Mesendoderm (in vitro differentiated cells): ENCODE results near the gene CCDC30.
"Not testable (repeated sequence)": the region's sequence is repeated elsewhere in the genome, so short reads cannot be mapped to it uniquely, and the experiment has no call there.

Experiments used
- DNase-seq: peaks from one replicate; pipeline ENCODE4 v3.0.0; 2013
- H2AK5ac ChIP-seq: 2 replicates; pipeline ENCODE4 v1.6.1; 2013; ENCODE audit warnings: low read length, inconsistent platforms
- H2BK120ac ChIP-seq: 2 replicates; pipeline ENCODE4 v1.6.1; 2013; ENCODE audit warnings: low read depth, mild to moderate bottlenecking, low read length, moderate library complexity, mixed read lengths
- H2BK15ac ChIP-seq: replicated peaks from 2 replicates; pipeline ENCODE4 v1.6.1; 2013; ENCODE audit warnings: low read depth, mild to moderate bottlenecking, moderate library complexity
- H2BK5ac ChIP-seq: 2 replicates; pipeline ENCODE4 v1.6.1; 2013; ENCODE audit warnings: low read length, inconsistent platforms
- H3K18ac ChIP-seq: 2 replicates; pipeline ENCODE4 v1.6.1; 2013; ENCODE audit warnings: mild to moderate bottlenecking, low read length, mixed read lengths
- H3K23ac ChIP-seq: one replicate; pipeline ENCODE4 v1.6.1; 2013; ENCODE audit warnings: low read length
- H3K27ac ChIP-seq: 2 replicates; pipeline ENCODE4 v1.5.1; 2013; ENCODE audit warnings: low read depth, mild to moderate bottlenecking, inconsistent platforms, low read length, moderate library complexity
- H3K27me3 ChIP-seq: 2 replicates; pipeline ENCODE4 v1.6.1; 2013; ENCODE audit warnings: low read length, control low read depth, mild to moderate bottlenecking, inconsistent platforms; ENCODE audit not compliant: insufficient read depth, poor library complexity
- H3K36me3 ChIP-seq: 2 replicates; pipeline ENCODE4 v1.6.1; 2013; ENCODE audit warnings: low read length, inconsistent platforms; ENCODE audit not compliant: control insufficient read depth, insufficient read depth
- H3K4ac ChIP-seq: one replicate; pipeline ENCODE4 v1.6.1; 2013; ENCODE audit warnings: low read depth, mild to moderate bottlenecking, low read length, moderate library complexity
- H3K4me1 ChIP-seq: 2 replicates; pipeline ENCODE4 v1.6.1; 2013; ENCODE audit warnings: low read depth, low read length, inconsistent platforms; ENCODE audit not compliant: control insufficient read depth
- H3K4me2 ChIP-seq: 2 replicates; pipeline ENCODE4 v1.6.1; 2013; ENCODE audit warnings: low read length
- H3K4me3 ChIP-seq: 2 replicates; pipeline ENCODE4 v1.5.1; 2013; ENCODE audit warnings: mild to moderate bottlenecking, low read length
- H3K56ac ChIP-seq: one replicate; pipeline ENCODE4 v1.6.1; 2013; ENCODE audit warnings: low read length
- H3K79me1 ChIP-seq: 2 replicates; pipeline ENCODE4 v1.6.1; 2013; ENCODE audit warnings: low read length, inconsistent platforms
- H3K79me2 ChIP-seq: 2 replicates; pipeline ENCODE4 v1.6.1; 2013; ENCODE audit warnings: mild to moderate bottlenecking, low read length; ENCODE audit not compliant: control insufficient read depth, insufficient read depth
- H3K9ac ChIP-seq: 2 replicates; pipeline ENCODE4 v1.6.1; 2013; ENCODE audit warnings: low read length, inconsistent platforms
- H4K5ac ChIP-seq: one replicate; pipeline ENCODE4 v1.6.1; 2013; ENCODE audit warnings: low read length
- H4K8ac ChIP-seq: one replicate; pipeline ENCODE4 v1.6.1; 2013; ENCODE audit warnings: low read depth, mild to moderate bottlenecking, control low read depth, low read length, moderate library complexity
- WGBS: extraction: QIAGEN DNeasy Blood & Tissue Kit; methylation state at CpG from one replicate; pipeline ENCODE4 v1.1.7; 2013; ENCODE audit warnings: low lambda C conversion rate, missing lambda C conversion rate; ENCODE audit not compliant: insufficient coverage; ENCODE audit errors: extremely low coverage; 5-methylcytosine and 5-hydroxymethylcytosine counted together

The CCDC30 gene

DNA sequence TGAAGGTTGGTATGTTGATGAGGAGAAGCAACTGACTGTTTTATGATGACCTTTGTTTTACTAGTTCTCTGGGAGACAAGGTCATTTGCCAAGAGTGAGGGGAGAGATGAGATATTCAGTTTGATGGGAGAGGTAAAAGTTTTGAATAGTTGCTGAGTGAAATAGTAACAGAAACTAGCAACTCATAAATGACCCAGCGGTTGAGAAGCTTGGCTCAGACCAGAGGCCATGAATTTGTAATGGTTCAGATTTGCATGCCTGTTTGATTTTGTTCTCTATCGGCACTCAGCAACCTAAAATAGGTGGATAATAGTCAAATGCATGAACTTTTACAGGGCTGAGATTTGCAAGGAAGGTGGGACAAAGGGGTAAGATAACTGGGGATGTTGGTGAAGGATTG lies 6.6 kb downstream of the CCDC30 start:
- Histone ChIP-seq H3K9ac (no peak overlapping the region), H3K18ac (no peak overlapping the region), H3K36me3 (no peaks in the 10 kb centered on the region), H2BK15ac (no peak overlapping the region), H3K56ac (no peak overlapping the region), H2BK120ac (no peak overlapping the region), H4K8ac (no peak overlapping the region), H3K79me1 (no peaks in the 10 kb centered on the region), H3K4me2 (no peak overlapping the region), H3K23ac (no peak overlapping the region), H3K27me3 (no peaks in the 10 kb centered on the region), H3K4ac (no peak overlapping the region), H2BK5ac (no peak overlapping the region), H2AK5ac (no peak overlapping the region), H3K4me1 (no peaks in the 10 kb centered on the region), H3K27ac (no peak overlapping the region), H3K4me3 (no peak overlapping the region), H4K5ac (no peak overlapping the region), H3K79me2 (no peaks in the 10 kb centered on the region)
- WGBS: no CpG with 5 or more reads among the region's 2 CpGs
- no peak for DNase-seq

DNA sequence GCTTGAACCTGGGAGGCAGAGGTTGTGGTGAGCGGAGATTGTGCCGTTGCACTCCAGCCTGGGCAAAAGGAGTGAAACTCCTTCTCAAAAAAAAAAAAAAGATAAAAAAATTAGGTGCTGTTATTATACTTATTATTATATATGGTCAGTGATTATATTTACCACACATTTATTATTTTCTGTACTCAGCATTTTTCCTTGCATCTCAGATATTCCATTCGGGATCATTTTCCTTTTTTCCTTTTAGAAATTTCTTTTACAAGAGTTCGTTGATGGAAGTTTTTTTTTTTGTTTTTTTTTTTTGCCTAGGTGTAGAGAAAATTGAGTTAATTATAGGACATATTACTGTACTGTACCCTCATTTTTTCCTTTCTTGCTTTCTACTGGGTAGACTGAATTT lies 13.5 kb downstream of the CCDC30 start:
- no peak overlapping the region for H3K56ac ChIP-seq
- no CpG with 5 or more reads among the region's 4 CpGs for WGBS
- H3K79me2 ChIP-seq: no peaks in the 10 kb centered on the region

DNA sequence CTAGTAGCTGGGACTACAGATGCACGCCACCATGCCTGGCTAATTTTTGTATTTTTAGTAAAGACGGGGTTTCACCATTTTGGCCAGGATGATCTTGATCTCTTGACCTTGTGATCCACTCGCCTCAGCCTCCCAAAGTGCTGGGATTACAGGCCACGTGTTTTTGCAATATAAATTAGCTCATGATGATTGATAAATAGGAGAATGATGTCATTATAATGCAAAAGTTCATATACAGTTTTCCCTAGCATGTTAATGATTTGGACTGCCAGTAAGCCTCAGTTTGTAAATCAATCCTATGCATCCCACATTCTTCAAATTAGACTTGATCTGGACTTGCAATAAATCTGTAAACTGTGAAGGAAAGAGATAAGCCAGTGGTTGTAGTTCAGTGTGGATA lies 14.3 kb downstream of the CCDC30 start:
- not testable (repeated sequence) for H3K4me2 ChIP-seq, H2AK5ac ChIP-seq, H4K8ac ChIP-seq, H3K27ac ChIP-seq, H3K56ac ChIP-seq, H2BK120ac ChIP-seq, H3K79me2 ChIP-seq, H3K36me3 ChIP-seq, H3K27me3 ChIP-seq, H3K9ac ChIP-seq, H3K79me1 ChIP-seq, DNase-seq, H2BK5ac ChIP-seq, H2BK15ac ChIP-seq, H3K4me1 ChIP-seq, H4K5ac ChIP-seq, H3K18ac ChIP-seq, H3K4ac ChIP-seq, H3K4me3 ChIP-seq, H3K23ac ChIP-seq
- WGBS: no CpG with 5 or more reads among the region's 4 CpGs

More for the DNA sequence above, 13.5 kb downstream of the CCDC30 start:
- Histone ChIP-seq H3K27ac (no peak overlapping the region), H2BK15ac (no peak overlapping the region), H2AK5ac (no peak overlapping the region), H2BK5ac (no peak overlapping the region), H3K4me3 (no peak overlapping the region), H3K18ac (no peak overlapping the region), H3K79me1 (no peaks in the 10 kb centered on the region), H3K4me2 (no peak overlapping the region), H4K8ac (no peak overlapping the region), H3K9ac (no peak overlapping the region), H3K36me3 (no peaks in the 10 kb centered on the region), H3K23ac (no peak overlapping the region), H4K5ac (no peak overlapping the region), H3K27me3 (no peaks in the 10 kb centered on the region), H3K4me1 (no peaks in the 10 kb centered on the region), H2BK120ac (no peak overlapping the region), H3K4ac (no peak overlapping the region)
- DNase-seq: no peak

GRCh38 chr1:42477775-42478174 lies 14.7 kb downstream of the CCDC30 start:
- Histone ChIP-seq H3K4me3 (no peak overlapping the region), H4K5ac (no peak overlapping the region), H2BK5ac (no peak overlapping the region), H3K36me3 (no peaks in the 10 kb centered on the region), H4K8ac (no peak overlapping the region), H3K9ac (no peak overlapping the region), H3K27ac (no peak overlapping the region), H2BK15ac (no peak overlapping the region), H3K79me2 (no peaks in the 10 kb centered on the region), H3K4me2 (no peak overlapping the region), H3K79me1 (no peaks in the 10 kb centered on the region), H3K18ac (no peak overlapping the region), H3K4me1 (no peaks in the 10 kb centered on the region), H3K27me3 (no peaks in the 10 kb centered on the region), H2AK5ac (no peak overlapping the region), H2BK120ac (no peak overlapping the region), H3K4ac (no peak overlapping the region), H3K23ac (no peak overlapping the region), H3K56ac (no peak overlapping the region)
- no CpG with 5 or more reads among the region's 3 CpGs for WGBS
- no peak for DNase-seq

- Histone ChIP-seq H2AK5ac (no peak overlapping the region), H3K79me2 (no peaks in the 10 kb centered on the region), H3K79me1 (no peaks in the 10 kb centered on the region), H3K9ac (no peak overlapping the region), H3K4me3 (no peak overlapping the region), H3K4me1 (no peaks in the 10 kb centered on the region), H3K23ac (no peak overlapping the region), H2BK5ac (no peak overlapping the region), H3K36me3 (no peaks in the 10 kb centered on the region), H3K18ac (no peak overlapping the region), H3K4ac (no peak overlapping the region), H3K27me3 (no peaks in the 10 kb centered on the region), H2BK15ac (no peak overlapping the region), H4K5ac (no peak overlapping the region), H3K27ac (no peak overlapping the region), H2BK120ac (no peak overlapping the region), H3K56ac (no peak overlapping the region), H3K4me2 (no peak overlapping the region), H4K8ac (no peak overlapping the region)
- peak; percentile 76 for DNase-seq
- no CpG with 5 or more reads among the region's 4 CpGs for WGBS
These were observed 16.5 kb downstream of the CCDC30 start for GRCh38 chr1:42479621-42480020.

GRCh38 chr1:42480921-42481320 lies 17.8 kb downstream of the CCDC30 start:
- Histone ChIP-seq H2BK5ac (no peak overlapping the region), H3K27ac (no peak overlapping the region), H2BK120ac (no peak overlapping the region), H3K18ac (no peak overlapping the region), H2AK5ac (no peak overlapping the region), H3K4me1 (no peaks in the 10 kb centered on the region), H3K79me2 (no peaks in the 10 kb centered on the region), H3K79me1 (no peaks in the 10 kb centered on the region), H3K23ac (no peak overlapping the region), H2BK15ac (no peak overlapping the region), H3K36me3 (no peaks in the 10 kb centered on the region), H4K5ac (no peak overlapping the region), H3K4ac (no peak overlapping the region), H4K8ac (no peak overlapping the region), H3K9ac (no peak overlapping the region), H3K27me3 (no peaks in the 10 kb centered on the region), H3K4me2 (no peak overlapping the region), H3K4me3 (no peak overlapping the region), H3K56ac (no peak overlapping the region)
- WGBS: no CpG with 5 or more reads among the region's 1 CpG
- DNase-seq: no peak
